CD14-positive monocyte (primary cell): Measurements from ENCODE around the gene TRAF3. TPM values are rescaled to one million over a fixed set of nuclear protein-coding genes. Genes with fewer than 3 reads are reported as not detected.

Experiments used
- DNase-seq, 3 donors: peaks; one replicate each; pipeline ENCODE4 v3.0.0-alpha.2; 2011 to 2022
- H2AFZ ChIP-seq: 2 replicates; pipeline ENCODE4 v1.6.0; 2012; ENCODE audit warnings: mild to moderate bottlenecking, low read depth, low read length, inconsistent platforms; ENCODE audit not compliant: insufficient read depth, poor library complexity, severe bottlenecking
- H3K27ac ChIP-seq, 2 donors: 1 replicate in 1 of 2; 2 replicates in 1 of 2; pipeline ENCODE4 v1.5.1; 2012 to 2013; ENCODE audit warnings: low read length in 2 of 2, control low read depth in 1 of 2, inconsistent platforms in 1 of 2, low read depth in 1 of 2, mild to moderate bottlenecking in 1 of 2
- H3K27me3 ChIP-seq, 2 donors: one replicate each; pipeline versions ENCODE4 v1.6.0 to v1.6.1; 2011 to 2013; ENCODE audit warnings: low read length in 2 of 2; ENCODE audit not compliant: control insufficient read depth in 2 of 2, insufficient read depth in 2 of 2
- H3K36me3 ChIP-seq, 2 donors: replicated peaks in 1 of 2; 1 replicate in 1 of 2; 2 replicates in 1 of 2; pipeline versions ENCODE4 v1.5.1 to v1.6.1; 2012 to 2013; ENCODE audit warnings: low read length in 2 of 2, control low read depth in 1 of 2, inconsistent platforms in 1 of 2, mild to moderate bottlenecking in 1 of 2; ENCODE audit not compliant: insufficient read depth in 2 of 2, control insufficient read depth in 1 of 2
- H3K4me1 ChIP-seq, 2 donors: 1 replicate in 1 of 2; 2 replicates in 1 of 2; pipeline versions ENCODE4 v1.5.1 to v1.6.1; 2012 to 2013; ENCODE audit warnings: low read length in 2 of 2, control low read depth in 1 of 2, inconsistent platforms in 1 of 2, mild to moderate bottlenecking in 1 of 2, moderate library complexity in 1 of 2; ENCODE audit not compliant: insufficient read depth in 2 of 2, control insufficient read depth in 1 of 2
- H3K4me2 ChIP-seq: replicated peaks from 2 replicates; pipeline ENCODE3; 2012; ENCODE audit warnings: low read length, moderate library complexity, mild to moderate bottlenecking; ENCODE audit not compliant: poor library complexity, severe bottlenecking; ENCODE audit errors: extremely low read depth
- H3K4me3 ChIP-seq, 3 experiments: fragments of 200-600 bp in 1 of 3; sonication (generic) in 1 of 3; replicated peaks in 1 of 3; 1 replicate in 2 of 3; 2 replicates in 1 of 3; pipeline ENCODE4 v1.5.1; 2011 to 2013; ENCODE audit warnings: low read length in 3 of 3, mild to moderate bottlenecking in 3 of 3, control low read depth in 2 of 3, low read depth in 2 of 3, inconsistent platforms in 1 of 3, moderate library complexity in 1 of 3
- H3K79me2 ChIP-seq: 2 replicates; pipeline ENCODE4 v1.6.0; 2012; ENCODE audit warnings: mild to moderate bottlenecking, control low read depth, inconsistent platforms, low read length, moderate library complexity; ENCODE audit not compliant: insufficient read depth
- H3K9ac ChIP-seq: 2 replicates; pipeline ENCODE4 v1.6.0; 2017; ENCODE audit warnings: low read length, mild to moderate bottlenecking; ENCODE audit not compliant: insufficient read depth, poor library complexity, severe bottlenecking
- H3K9me3 ChIP-seq, 2 donors: replicated peaks in 1 of 2; 1 replicate in 1 of 2; 2 replicates in 1 of 2; pipeline versions ENCODE4 v1.5.1 to v1.6.1; 2012 to 2013; ENCODE audit warnings: low read length in 2 of 2, control low read depth in 1 of 2; ENCODE audit not compliant: control insufficient read depth in 1 of 2, insufficient read depth in 1 of 2
- H4K20me1 ChIP-seq: 2 replicates; pipeline ENCODE4 v1.6.0; 2012; ENCODE audit warnings: mild to moderate bottlenecking, low read length, control low read depth, moderate library complexity; ENCODE audit not compliant: insufficient read depth
- H3K27ac Mint-ChIP-seq, 7 donors: one replicate each; pipeline ENCODE4 v1.8.0; 2020; ENCODE audit warnings: mild to moderate bottlenecking in 7 of 7, mixed read lengths in 7 of 7, moderate library complexity in 6 of 7, inconsistent platforms in 2 of 7
- H3K27me3 Mint-ChIP-seq, 3 donors: one replicate each; pipeline ENCODE4 v1.8.0; 2021 to 2022; ENCODE audit warnings: low read depth in 3 of 3, mild to moderate bottlenecking in 3 of 3, mixed read lengths in 3 of 3, moderate library complexity in 3 of 3, inconsistent platforms in 1 of 3
- H3K36me3 Mint-ChIP-seq, 2 donors: one replicate each; pipeline ENCODE4 v1.8.0; 2020; ENCODE audit warnings: mixed read lengths in 2 of 2, inconsistent platforms in 1 of 2, mild to moderate bottlenecking in 1 of 2
- H3K4me1 Mint-ChIP-seq: one replicate; pipeline ENCODE4 v1.8.0; 2020; ENCODE audit warnings: mild to moderate bottlenecking, mixed read lengths
- H3K4me3 Mint-ChIP-seq, 2 donors: one replicate each; pipeline ENCODE4 v1.8.0; 2020; ENCODE audit warnings: mild to moderate bottlenecking in 2 of 2, mixed read lengths in 2 of 2, moderate library complexity in 1 of 2
- H3K9me3 Mint-ChIP-seq, 7 donors: one replicate each; pipeline ENCODE4 v1.8.0; 2020 to 2022; ENCODE audit warnings: mixed read lengths in 7 of 7, mild to moderate bottlenecking in 6 of 7, moderate library complexity in 6 of 7, inconsistent platforms in 2 of 7
- CTCF ChIP-seq: fragments of 200-600 bp; IDR thresholded peaks from one replicate; pipeline ENCODE4 v1.8.0; 2022; ENCODE audit warnings: antibody characterized with exemption, mild to moderate bottlenecking
- WGBS: methylation state at CpG from one replicate; pipeline ENCODE4 v1.1.5; 2013; ENCODE audit warnings: missing lambda C conversion rate; ENCODE audit not compliant: insufficient coverage; 5-methylcytosine and 5-hydroxymethylcytosine counted together
- intact Hi-C, 2 donors: fragments of 100-400 bp; cut with micrococcal nuclease; formaldehyde crosslinking; loops; one replicate each; pipeline versions ENCODE4 v1.15.0 to v1.15.1; 2023
- polyA plus RNA-seq, 3 donors: library from polyadenylated mRNA; depleted of rRNA in 1 of 3; unstranded in 2 of 3; stranded (reverse) in 1 of 3; fragments of 300-500 nt in 2 of 3; fragments of >200 nt in 1 of 3; fragmentation: Illumina TruSeq in 2 of 3; gene quantifications; 1 replicate in 2 of 3; 2 replicates in 1 of 3; pipeline ENCODE4 v1.2.3, GENCODE V29; 2012 to 2021

The TRAF3 gene
- polyA plus RNA-seq, 3 donors: 12.0 to 37.6 (median 17.3) TPM

- H3K4me1 ChIP-seq: peaks cover 0 to 6% of the 10 kb centered on the region in 2 donors
- H3K4me1 Mint-ChIP-seq: peaks cover 9% of the 10 kb centered on the region
- no peak overlapping the region for H2AFZ ChIP-seq
- peaks cover 71 to 92% of the 10 kb centered on the region in 2 donors for H3K36me3 ChIP-seq
- peaks cover 62 to 87% of the 10 kb centered on the region in 2 donors for H3K36me3 Mint-ChIP-seq
- H4K20me1 ChIP-seq: peaks cover 44% of the 10 kb centered on the region
- no peak for DNase-seq
- H3K4me3 Mint-ChIP-seq: no peak overlapping the region
- no peak overlapping the region for H3K9ac ChIP-seq
- H3K9me3 ChIP-seq: no peaks in the 10 kb centered on the region
- no peaks in the 10 kb centered on the region for H3K27me3 ChIP-seq
- H3K79me2 ChIP-seq: no peaks in the 10 kb centered on the region
- WGBS: 66% methylated on average over 31 of the region's 39 CpGs
- peaks cover 0 to 1% (median 0%) of the 10 kb centered on the region in 3 donors for H3K27me3 Mint-ChIP-seq
- H3K27ac ChIP-seq: no peak overlapping the region
- H3K4me2 ChIP-seq: no peak overlapping the region
- H3K4me3 ChIP-seq: no peak overlapping the region
- H3K27ac Mint-ChIP-seq: peak overlapping the region in 1 of 7 donors; percentile 73
- H3K9me3 Mint-ChIP-seq: peaks cover 0 to 1% (median 0%) of the 10 kb centered on the region in 7 donors
- no peak for TF ChIP-seq CTCF
- intact Hi-C loops: no loop called here
Measured at GRCh38 chr14:102900631-102901571, 123.7 kb downstream of the TRAF3 start.

GRCh38 chr14:102901633-102902032 is 124.4 kb downstream of the TRAF3 start:
- Histone ChIP-seq H3K4me3 (no peak overlapping the region), H3K4me2 (no peak overlapping the region), H3K4me1 (peaks cover 0 to 6% of the 10 kb centered on the region in 2 donors)

More at GRCh38 chr14:102901633-102902032, 124.4 kb downstream of the TRAF3 start:
- Mint-ChIP-seq H3K9me3 (peaks cover 0 to 1% (median 0%) of the 10 kb centered on the region in 7 donors), H3K36me3 (peaks cover 60 to 86% of the 10 kb centered on the region in 2 donors), H3K27me3 (peaks cover 0 to 1% (median 0%) of the 10 kb centered on the region in 3 donors), H3K4me1 (peaks cover 9% of the 10 kb centered on the region), H3K27ac (peak overlapping the region in 1 of 7 donors; percentile 73), H3K4me3 (no peak overlapping the region)
- Histone ChIP-seq H3K27ac (no peak overlapping the region), H3K9me3 (no peaks in the 10 kb centered on the region), H3K9ac (no peak overlapping the region), H2AFZ (no peak overlapping the region), H4K20me1 (peaks cover 44% of the 10 kb centered on the region), H3K79me2 (no peaks in the 10 kb centered on the region), H3K36me3 (peaks cover 74 to 92% of the 10 kb centered on the region in 2 donors), H3K27me3 (no peaks in the 10 kb centered on the region)
- no peak for TF ChIP-seq CTCF
- WGBS: 3% methylated on average over 3 of the region's 4 CpGs
- DNase-seq: no peak
- intact Hi-C loops: no loop called here
